GM19025 (cell line): ENCODE data around the gene IDE.
"Not testable (repeated sequence)": the region's sequence is repeated elsewhere in the genome, so short reads cannot be mapped to it uniquely, and the experiment has no call there.

Experiments used
- ATAC-seq: cut with Tn5 transposase; IDR thresholded peaks from one replicate; pipeline ENCODE4 v1.9.1; 2021; ENCODE audit warnings: mild to moderate bottlenecking, low read depth, moderate library complexity; ENCODE audit not compliant: unreplicated experiment

The IDE gene

GRCh38 chr10:92430103-92430502, 143.8 kb downstream of the IDE start:
- ATAC-seq, result no peak

- no peak for ATAC-seq
These were observed 152.3 kb downstream of the IDE start for GRCh38 chr10:92421550-92421949.

GRCh38 chr10:92420546-92421275, 153.2 kb downstream of the IDE start:
- ATAC-seq, result no peak

GRCh38 chr10:92419740-92420545, 153.9 kb downstream of the IDE start:
- no peak for ATAC-seq

- no peak for ATAC-seq
These were observed 155.0 kb downstream of the IDE start for GRCh38 chr10:92418891-92419290.

- ATAC-seq, result no peak
These were observed 155.7 kb downstream of the IDE start for GRCh38 chr10:92418221-92418620.

- ATAC-seq, result no peak
These were observed 160.4 kb downstream of the IDE start for GRCh38 chr10:92413519-92413918.

GRCh38 chr10:92413011-92413410, 160.9 kb downstream of the IDE start:
- no peak for ATAC-seq

- no peak for ATAC-seq
These were observed 162.5 kb downstream of the IDE start for GRCh38 chr10:92411406-92411805.

GRCh38 chr10:92410501-92410900, 163.4 kb downstream of the IDE start:
- no peak for ATAC-seq

- ATAC-seq, result no peak
These were observed 165.9 kb downstream of the IDE start for GRCh38 chr10:92408017-92408361.

GRCh38 chr10:92407305-92408016, 166.4 kb downstream of the IDE start:
- ATAC-seq, result no peak

- ATAC-seq, result no peak
These were observed 168.4 kb downstream of the IDE start for GRCh38 chr10:92405419-92405924.

- ATAC-seq, result no peak
These were observed 169.1 kb downstream of the IDE start for GRCh38 chr10:92404612-92405418.

- ATAC-seq, result not testable (repeated sequence)
These were observed 171.7 kb downstream of the IDE start for GRCh38 chr10:92402234-92402633.
